HL-60 (cell line): ENCODE measurements around the gene STUM.

Experiments
- GABPA ChIP-seq: IDR thresholded peaks from 2 replicates; pipeline ENCODE4 v1.6.1; 2012; ENCODE audit warnings: low read depth
- POLR2AphosphoS5 ChIP-seq: IDR thresholded peaks from 2 replicates; pipeline ENCODE4 v1.6.1; 2012; ENCODE audit warnings: low read depth
- TF ChIP-seq, protein P1 (sequence below): IDR thresholded peaks from one replicate; pipeline ENCODE4 v1.5.1; 2011; ENCODE audit warnings: low read length, control low read depth, inconsistent platforms; ENCODE audit not compliant: insufficient read depth

DNA sequence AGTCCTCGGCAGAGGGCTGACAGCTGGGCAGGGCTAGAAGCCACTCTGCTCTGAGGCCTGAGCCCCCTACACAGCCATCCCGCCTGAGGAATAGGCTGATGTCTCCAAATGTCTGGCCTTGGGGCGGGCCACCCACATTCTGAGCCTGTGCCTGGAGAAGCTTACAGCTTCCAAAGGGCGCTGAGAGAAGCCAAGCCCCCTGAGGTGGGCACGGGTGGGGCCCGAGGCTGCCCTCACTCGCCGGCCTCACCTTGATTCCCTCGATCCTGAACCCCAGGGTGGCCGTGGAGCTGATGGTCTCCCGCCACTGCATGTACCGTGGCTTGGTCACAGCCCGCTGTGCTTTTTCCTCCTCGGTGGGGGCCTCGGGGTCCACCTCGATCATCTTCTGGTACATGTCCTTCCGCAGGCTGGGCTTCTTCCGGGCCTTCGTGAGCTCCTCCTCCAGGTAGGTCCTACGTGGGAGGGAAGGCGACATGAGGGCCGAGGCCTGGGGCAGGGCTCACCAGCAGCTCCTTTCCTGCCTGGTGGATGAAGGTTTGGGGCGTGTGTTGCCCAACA, 93.2 kb downstream of the STUM start:
- TF ChIP-seq POLR2AphosphoS5 (no peak), GABPA (no peak)
- TF ChIP-seq, protein P1, sequence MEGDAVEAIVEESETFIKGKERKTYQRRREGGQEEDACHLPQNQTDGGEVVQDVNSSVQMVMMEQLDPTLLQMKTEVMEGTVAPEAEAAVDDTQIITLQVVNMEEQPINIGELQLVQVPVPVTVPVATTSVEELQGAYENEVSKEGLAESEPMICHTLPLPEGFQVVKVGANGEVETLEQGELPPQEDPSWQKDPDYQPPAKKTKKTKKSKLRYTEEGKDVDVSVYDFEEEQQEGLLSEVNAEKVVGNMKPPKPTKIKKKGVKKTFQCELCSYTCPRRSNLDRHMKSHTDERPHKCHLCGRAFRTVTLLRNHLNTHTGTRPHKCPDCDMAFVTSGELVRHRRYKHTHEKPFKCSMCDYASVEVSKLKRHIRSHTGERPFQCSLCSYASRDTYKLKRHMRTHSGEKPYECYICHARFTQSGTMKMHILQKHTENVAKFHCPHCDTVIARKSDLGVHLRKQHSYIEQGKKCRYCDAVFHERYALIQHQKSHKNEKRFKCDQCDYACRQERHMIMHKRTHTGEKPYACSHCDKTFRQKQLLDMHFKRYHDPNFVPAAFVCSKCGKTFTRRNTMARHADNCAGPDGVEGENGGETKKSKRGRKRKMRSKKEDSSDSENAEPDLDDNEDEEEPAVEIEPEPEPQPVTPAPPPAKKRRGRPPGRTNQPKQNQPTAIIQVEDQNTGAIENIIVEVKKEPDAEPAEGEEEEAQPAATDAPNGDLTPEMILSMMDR = no peak
